Measurements from ENCODE around the gene AGBL4.

GRCh38 chr1:49842596-49842995, 181.2 kb downstream of the AGBL4 start:
- no peak for TF ChIP-seq KLF10 (tag by site-specific recombination; IDR thresholded peaks at IDR 0.05)
- TF ChIP-seq TCF7L2 (IDR thresholded peaks at IDR 0.05; ENCODE audit: borderline replicate concordance, low read depth, low read length), result no peak
- TF ChIP-seq, protein P1, sequence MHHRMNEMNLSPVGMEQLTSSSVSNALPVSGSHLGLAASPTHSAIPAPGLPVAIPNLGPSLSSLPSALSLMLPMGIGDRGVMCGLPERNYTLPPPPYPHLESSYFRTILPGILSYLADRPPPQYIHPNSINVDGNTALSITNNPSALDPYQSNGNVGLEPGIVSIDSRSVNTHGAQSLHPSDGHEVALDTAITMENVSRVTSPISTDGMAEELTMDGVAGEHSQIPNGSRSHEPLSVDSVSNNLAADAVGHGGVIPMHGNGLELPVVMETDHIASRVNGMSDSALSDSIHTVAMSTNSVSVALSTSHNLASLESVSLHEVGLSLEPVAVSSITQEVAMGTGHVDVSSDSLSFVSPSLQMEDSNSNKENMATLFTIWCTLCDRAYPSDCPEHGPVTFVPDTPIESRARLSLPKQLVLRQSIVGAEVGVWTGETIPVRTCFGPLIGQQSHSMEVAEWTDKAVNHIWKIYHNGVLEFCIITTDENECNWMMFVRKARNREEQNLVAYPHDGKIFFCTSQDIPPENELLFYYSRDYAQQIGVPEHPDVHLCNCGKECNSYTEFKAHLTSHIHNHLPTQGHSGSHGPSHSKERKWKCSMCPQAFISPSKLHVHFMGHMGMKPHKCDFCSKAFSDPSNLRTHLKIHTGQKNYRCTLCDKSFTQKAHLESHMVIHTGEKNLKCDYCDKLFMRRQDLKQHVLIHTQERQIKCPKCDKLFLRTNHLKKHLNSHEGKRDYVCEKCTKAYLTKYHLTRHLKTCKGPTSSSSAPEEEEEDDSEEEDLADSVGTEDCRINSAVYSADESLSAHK (tag by site-specific recombination; IDR thresholded peaks at IDR 0.05), result no peak
- TF ChIP-seq SP2 (tag by site-specific recombination; IDR thresholded peaks at IDR 0.05), result no peak
- no peak for TF ChIP-seq ZNF423 (tag by site-specific recombination; IDR thresholded peaks at IDR 0.05)

Data from HEK293 (cell line).